ENCODE data around the gene CDC23.
"Not testable (repeated sequence)": the region's sequence is repeated elsewhere in the genome, so short reads cannot be mapped to it uniquely, and the experiment has no call there.

CDC23 gene

DNA sequence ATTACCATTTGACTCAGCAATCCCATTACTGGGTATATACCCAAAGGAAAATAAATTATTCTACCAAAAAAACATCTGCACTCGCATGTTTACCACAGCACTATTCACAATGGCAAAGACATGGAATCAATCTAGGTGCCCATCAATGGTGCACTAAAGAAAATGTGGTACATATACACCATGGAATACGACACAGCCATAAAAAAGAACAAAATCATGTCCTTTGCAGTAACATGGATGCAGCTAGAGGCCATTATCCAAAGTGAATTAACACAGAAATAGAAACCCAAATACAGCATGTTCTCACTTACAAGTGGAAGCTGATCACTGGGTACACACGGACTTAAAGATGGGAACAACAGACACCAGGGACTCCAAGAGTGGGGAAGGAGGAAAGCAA, 2.1 kb downstream of the CDC23 start:
- no peak for DNase-seq

GRCh38 chr5:138193859-138194258, 19.3 kb downstream of the CDC23 start:
- not testable (repeated sequence) for DNase-seq

- no peak for DNase-seq
These were observed 20.3 kb downstream of the CDC23 start for GRCh38 chr5:138192826-138193225.

DNA sequence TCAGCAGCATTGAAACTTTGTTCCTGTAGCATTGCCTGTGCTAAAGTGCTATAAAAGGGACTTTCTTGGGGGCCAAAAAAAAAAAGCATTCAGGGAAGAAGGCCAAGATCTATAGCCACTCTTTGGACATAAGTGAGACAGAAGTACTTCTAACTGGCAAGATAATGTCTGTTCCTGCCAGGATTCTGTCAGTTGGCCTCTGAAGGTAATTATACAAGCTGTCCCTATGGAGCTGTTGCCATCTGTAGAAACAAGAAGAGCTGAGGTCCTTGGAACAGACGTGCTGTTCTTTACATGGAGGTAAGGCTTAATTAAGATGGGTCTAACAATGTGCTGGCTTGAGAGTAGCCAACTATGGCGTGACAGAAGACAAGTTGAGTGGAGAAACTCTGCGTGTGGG, 24.5 kb downstream of the CDC23 start:
- no peak for DNase-seq

DNA sequence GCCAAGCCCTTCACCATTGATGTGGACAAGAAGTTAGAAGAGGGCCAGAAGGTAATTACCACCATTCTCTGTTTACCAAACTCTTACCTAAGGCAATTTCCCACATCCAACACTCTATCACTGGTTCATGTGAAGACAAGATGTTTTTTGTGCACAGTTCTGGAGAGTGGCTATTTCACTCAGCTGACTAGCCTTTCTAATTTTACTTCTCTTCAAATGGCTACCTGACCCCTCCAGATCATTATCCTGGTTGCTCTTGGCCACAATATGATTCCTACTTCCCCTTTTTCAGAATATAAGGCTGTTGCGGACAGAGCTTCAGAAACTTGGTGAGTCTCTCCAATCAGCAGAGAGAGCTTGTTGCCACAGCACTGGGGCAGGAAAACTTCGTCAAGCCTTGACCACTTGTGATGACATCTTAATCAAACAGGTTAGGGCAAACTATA, 27.1 kb downstream of the CDC23 start:
- DNase-seq, result no peak

- no peak for DNase-seq
These were observed 30.3 kb downstream of the CDC23 start for GRCh38 chr5:138182808-138183207.

DNA sequence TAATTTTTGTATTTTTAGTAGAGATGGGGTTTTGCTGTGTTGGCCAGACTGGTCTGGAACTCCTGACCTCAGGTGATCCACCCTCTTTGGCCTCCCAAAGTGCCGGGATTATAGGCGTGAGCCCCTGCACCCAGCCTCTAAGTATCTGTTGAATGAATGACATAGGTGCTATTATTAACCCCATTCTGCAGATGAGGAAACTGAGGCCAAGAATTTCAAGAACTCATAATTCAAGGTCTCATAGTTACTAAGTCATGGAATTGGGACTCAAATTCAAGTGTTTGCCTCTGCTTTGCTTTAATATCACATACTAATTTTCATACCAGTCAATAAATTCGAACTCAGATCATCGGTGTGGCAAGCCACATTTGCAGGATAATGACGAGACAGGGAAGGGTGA, 32.3 kb downstream of the CDC23 start:
- no peak for DNase-seq

GRCh38 chr5:138180183-138180782, 32.8 kb downstream of the CDC23 start:
- peak; percentile 40 for DNase-seq

DNA sequence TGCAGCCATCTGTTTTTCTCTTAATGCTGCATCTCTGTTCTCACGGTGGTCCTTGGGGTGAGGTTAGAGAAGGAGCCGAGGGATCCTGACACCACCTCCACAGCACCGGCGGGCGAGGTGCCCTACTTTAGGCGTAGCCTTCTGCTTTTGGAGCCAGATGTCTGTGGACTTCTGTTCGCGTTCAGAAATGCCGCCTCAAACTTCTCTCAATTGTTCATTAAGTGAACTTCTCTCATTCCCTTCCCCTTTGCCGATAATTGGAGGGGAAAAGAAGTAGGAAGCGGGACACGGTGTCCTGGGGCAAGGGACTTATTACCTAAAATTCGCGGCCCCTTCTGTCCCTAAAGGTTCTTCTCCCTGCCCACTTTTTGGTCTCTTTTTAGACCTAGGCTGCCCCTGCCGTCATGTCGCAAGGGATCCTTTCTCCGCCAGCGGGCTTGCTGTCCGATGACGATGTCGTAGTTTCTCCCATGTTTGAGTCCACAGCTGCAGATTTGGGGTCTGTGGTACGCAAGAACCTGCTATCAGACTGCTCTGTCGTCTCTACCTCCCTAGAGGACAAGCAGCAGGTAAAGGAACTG, 33.8 kb downstream of the CDC23 start:
- DNase-seq, result no peak

GRCh38 chr5:138178516-138179276, 34.4 kb downstream of the CDC23 start, which contains the start of the genes BRD8 and KIF20A:
Gene BRD8, minus strand, starts transcription at chr5:138178630. Its CDS starts 16 bp downstream, at chr5:138178614.
Gene KIF20A, plus strand, starts transcription at chr5:138179112. Its CDS starts 569 bp downstream, at chr5:138179681.
- DNase-seq, result peak; percentile 98

- DNase-seq, result no peak
These were observed 35.1 kb downstream of the CDC23 start for GRCh38 chr5:138177941-138178515.

DNA sequence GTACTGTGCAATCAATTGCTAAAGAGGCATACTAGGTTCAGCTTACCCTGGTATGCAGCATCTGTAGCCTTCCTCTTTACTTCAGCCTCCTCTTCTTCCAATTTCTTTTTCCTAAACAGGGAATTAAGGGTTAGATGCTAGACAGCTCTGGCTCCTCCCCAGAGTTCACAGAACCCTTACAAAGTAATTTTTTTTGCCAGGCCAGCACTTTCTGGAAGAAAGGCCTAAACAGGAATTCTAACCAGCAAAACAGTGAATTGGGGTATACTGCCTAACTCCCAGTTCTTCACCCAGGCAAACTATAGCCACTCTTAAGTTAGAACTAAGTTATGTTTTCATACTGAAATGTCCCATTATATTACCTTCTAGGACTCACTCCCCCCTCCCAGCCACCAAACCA, 42.8 kb downstream of the CDC23 start:
- DNase-seq, result no peak

DNA sequence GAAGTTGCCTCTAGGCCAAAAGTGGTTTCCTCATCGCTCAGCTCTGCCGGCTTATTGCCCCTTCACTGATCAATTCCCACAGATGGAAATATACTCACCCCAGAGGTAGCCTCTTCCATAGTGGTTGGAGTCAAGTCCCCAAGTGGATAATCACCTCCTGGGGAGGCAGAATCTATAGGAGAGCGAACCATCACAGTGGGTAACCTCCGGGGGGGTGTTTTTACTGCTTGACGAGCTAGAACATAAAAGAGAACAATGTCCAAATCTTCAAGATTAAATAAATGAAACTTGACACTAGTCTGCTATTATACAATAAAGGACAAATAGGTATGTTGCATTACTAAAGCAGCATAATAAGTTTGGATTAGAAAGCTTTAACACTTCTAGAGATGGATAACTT, 44.0 kb downstream of the CDC23 start:
- DNase-seq, result no peak

DNA sequence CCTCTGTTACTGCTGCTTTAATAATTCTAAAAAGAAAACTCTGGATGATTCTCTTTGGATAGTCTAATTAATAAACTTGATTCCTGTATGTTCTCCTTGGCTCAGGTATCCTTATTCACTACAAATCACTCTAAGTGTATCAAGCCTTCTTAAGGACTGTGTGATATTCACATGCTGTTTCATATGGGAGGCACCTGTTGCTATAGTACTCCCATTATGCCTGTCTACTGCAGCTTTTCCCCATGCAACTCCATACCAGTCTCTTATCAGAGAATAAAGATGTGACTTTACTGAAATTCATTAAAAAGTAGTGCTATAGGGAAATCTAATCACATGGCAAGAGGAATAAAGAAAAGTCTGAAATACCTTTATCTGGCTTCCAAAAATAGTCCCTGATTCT, 49.4 kb downstream of the CDC23 start:
- DNase-seq, result no peak

- DNase-seq, result no peak
These were observed 52.4 kb downstream of the CDC23 start for GRCh38 chr5:138160706-138161105.

- DNase-seq, result no peak
These were observed 53.5 kb downstream of the CDC23 start for GRCh38 chr5:138159666-138160065.

DNA sequence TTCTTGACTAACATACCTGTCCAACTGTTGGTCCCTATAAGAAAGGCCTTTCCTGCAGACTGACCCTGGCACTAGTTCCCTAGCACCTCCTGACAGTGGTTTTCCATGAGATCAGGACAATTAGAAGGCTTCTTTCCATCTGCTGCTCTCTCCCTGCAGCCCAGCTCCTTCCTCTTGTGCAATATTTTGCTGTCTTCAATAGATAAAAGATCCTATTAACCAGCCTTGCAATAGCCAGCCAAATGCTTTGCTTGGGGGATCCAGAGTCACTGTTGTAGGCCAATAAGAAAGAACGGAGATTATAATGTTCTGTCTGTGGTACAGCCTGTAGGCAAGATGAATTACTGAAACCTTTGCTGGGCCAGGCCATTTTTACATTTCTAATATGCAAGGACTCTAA, 55.5 kb downstream of the CDC23 start:
- no peak for DNase-seq

- DNase-seq, result not testable (repeated sequence)
These were observed 57.1 kb downstream of the CDC23 start for GRCh38 chr5:138155977-138156376.

GRCh38 chr5:138149530-138149929, 63.6 kb downstream of the CDC23 start:
- no peak for DNase-seq

DNA sequence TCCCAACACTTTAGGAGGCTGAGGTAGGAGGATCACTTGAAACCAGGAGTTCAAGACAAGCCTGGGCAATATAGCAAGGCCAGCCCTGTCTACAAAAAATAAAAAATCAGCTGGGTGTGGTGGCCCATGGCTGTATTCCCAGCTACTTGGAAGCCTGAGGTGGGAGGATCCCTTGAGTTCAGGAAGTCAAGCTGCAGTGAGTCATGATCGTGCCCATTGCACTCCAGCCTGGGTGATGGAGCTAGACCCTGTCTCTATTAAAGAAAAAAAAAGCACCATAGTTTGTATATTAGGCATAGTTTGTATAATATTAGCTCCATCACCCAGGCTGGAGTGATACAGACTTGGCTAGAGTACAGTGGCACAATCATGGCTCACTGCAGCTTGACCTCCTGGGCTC, 64.3 kb downstream of the CDC23 start:
- no peak for DNase-seq

- not testable (repeated sequence) for DNase-seq
These were observed 69.5 kb downstream of the CDC23 start for GRCh38 chr5:138143578-138143977.

DNA sequence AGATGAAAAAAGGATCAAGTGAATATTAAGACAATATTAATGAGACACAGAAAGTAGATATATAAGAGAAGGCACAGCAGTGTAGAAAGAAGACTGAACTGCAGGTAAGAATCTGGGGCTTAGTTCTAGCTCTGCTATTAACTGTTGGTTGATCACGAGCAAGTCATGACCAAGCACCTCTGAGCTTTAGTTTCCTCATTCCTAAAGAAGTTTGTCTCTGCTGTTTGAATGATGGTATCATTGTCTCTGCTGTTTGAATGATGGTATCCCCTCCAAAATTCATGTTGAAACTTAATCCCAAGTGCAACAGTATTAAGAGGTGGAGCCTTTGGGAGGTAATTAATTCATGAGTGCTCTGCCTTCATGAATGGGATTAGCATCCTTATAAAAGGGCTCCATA, 71.4 kb downstream of the CDC23 start:
- DNase-seq, result no peak

- no peak for DNase-seq
These were observed 72.9 kb downstream of the CDC23 start for GRCh38 chr5:138140268-138140667.

GRCh38 chr5:138139781-138140090, 73.4 kb downstream of the CDC23 start:
- DNase-seq, result no peak
